LNCAP (cell line): ENCODE measurements around the gene HORMAD2.

Source experiments
- CTCF ChIP-seq: fragments of 450-650 bp; IDR thresholded peaks from 2 replicates; pipeline ENCODE4 v1.5.1; 2017; ENCODE audit warnings: mild to moderate bottlenecking

The HORMAD2 gene

GRCh38 chr22:30078320-30079311 is 1.6 kb upstream of the HORMAD2 start:
- TF ChIP-seq CTCF = no peak

- no peak for TF ChIP-seq CTCF
These were observed 541 bp downstream of the HORMAD2 start for GRCh38 chr22:30080805-30081204.

GRCh38 chr22:30086496-30086895 is 6.2 kb downstream of the HORMAD2 start:
- no peak for TF ChIP-seq CTCF

GRCh38 chr22:30087611-30088010 is 7.3 kb downstream of the HORMAD2 start:
- no peak for TF ChIP-seq CTCF

- no peak for TF ChIP-seq CTCF
These were observed 8.2 kb downstream of the HORMAD2 start for GRCh38 chr22:30088468-30088867.

- TF ChIP-seq CTCF = no peak
These were observed 9.4 kb downstream of the HORMAD2 start for GRCh38 chr22:30089655-30089974.

- no peak for TF ChIP-seq CTCF
These were observed 12.4 kb downstream of the HORMAD2 start for GRCh38 chr22:30092686-30093085.
